ENCODE data around the gene CACNB4. TPM values are rescaled to one million over a fixed set of nuclear protein-coding genes. Genes with fewer than 3 reads are reported as not detected.

CACNB4 gene
- total RNA-seq, 4 donors from 2014 or later, result 1.5 to 5.4 (median 2.4) TPM

DNA sequence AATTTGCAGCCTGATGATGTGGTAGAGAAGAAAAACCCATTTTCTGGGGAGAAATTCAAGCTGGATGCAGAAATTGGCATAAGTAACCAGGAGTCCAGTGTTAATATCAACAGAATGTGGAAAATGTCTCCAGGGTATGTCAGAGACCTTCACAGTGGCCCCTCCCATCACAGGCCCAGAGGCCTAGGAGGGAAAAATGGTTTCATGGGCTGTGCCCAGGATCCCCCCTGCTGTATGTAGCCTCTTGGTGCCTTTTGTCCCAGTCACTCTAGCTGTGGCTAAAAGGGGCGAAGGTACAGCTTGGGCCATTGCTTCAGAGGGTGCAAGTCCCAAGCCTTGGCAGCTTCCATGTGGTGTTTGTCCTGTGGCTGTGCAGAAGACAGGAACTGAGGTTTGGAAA is 40.2 kb downstream of the CACNB4 start:
- TF ChIP-seq, protein P1, sequence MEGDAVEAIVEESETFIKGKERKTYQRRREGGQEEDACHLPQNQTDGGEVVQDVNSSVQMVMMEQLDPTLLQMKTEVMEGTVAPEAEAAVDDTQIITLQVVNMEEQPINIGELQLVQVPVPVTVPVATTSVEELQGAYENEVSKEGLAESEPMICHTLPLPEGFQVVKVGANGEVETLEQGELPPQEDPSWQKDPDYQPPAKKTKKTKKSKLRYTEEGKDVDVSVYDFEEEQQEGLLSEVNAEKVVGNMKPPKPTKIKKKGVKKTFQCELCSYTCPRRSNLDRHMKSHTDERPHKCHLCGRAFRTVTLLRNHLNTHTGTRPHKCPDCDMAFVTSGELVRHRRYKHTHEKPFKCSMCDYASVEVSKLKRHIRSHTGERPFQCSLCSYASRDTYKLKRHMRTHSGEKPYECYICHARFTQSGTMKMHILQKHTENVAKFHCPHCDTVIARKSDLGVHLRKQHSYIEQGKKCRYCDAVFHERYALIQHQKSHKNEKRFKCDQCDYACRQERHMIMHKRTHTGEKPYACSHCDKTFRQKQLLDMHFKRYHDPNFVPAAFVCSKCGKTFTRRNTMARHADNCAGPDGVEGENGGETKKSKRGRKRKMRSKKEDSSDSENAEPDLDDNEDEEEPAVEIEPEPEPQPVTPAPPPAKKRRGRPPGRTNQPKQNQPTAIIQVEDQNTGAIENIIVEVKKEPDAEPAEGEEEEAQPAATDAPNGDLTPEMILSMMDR (IDR thresholded peaks at IDR 0.05), result no peak
- DNase-seq (ENCODE audit: low spot score), result no peak
- no peak for ATAC-seq (ENCODE audit: low FRiP score)

DNA sequence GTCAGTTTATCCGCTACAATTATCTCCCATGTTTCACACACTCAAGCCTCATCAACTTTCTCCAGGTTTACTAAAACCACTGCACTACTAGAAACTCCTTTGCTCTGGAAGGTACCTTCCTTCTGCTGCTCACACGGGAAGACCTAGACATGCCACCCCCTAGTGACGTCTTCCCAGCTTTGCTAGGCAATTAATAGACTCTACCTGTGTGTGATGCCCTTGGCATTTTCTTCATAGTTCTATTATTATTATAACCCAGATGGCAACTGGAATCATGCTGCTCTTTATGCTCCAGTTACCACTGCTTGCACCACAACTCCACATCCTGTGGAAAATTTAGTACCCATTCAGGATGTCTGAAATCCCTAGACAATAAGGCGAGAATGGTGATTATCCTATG is 42.4 kb downstream of the CACNB4 start:
- TF ChIP-seq, protein P1 (IDR thresholded peaks at IDR 0.05), result no peak
- ATAC-seq (ENCODE audit: low FRiP score) (no peak), DNase-seq (ENCODE audit: low spot score) (no peak)

DNA sequence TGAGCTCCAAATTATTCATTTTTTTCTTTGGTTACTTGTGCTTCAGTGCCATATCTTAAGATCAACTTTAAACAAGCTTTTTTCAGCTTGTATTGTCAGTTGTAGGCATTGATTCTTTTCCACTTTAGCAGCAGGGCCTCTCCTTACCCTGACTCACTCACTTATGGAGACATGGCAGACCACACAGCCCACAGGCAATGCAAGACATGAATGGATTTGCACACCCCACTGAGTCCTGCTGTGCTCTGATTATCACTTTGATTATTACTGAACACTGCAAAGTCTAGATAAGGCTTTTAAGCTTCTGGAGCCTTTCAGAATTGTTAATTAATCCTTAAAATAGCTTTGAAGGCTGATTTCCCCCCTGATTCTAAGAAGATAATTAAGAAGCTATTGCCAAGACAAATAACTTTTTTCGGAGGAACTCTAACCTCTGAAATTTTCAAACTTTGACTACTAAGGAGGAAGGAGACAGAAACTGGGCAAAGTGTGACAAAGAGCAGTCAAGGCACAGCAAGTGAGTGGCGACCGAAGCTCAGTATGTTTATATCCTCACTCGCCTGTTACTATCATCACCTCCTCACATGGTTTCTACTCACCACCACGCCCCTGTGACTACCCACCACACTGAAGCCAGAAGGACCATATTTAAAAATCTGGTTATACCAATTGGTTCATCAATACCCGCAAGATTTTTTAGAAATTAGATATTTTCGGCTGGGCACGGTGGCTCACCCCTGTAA is 43.3 kb downstream of the CACNB4 start:
- DNase-seq (ENCODE audit: low spot score) (no peak), ATAC-seq (ENCODE audit: low FRiP score) (no peak)
- TF ChIP-seq, protein P1 (IDR thresholded peaks at IDR 0.05), result no peak

DNA sequence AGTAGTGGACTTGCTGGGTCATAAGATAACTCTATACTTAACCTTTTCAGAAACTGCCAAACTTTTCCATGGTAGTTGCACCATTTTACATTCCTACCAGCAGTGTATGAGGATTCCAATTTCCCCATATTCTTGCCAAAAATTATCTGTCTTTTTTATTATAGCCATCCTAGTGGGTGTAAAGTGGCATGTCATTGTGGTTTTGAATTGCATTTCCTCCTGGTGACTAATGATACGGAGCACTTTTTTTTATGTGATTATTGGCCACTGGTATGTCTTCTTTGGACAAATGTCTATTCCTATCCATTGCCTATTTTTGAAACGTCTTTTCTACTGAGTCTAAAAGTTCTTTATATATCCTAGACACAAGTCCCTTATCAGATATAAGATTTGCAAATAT is 44.3 kb downstream of the CACNB4 start:
- no peak for ATAC-seq (ENCODE audit: low FRiP score)
- TF ChIP-seq, protein P1 (IDR thresholded peaks at IDR 0.05), result no peak
- no peak for DNase-seq (ENCODE audit: low spot score)

DNA sequence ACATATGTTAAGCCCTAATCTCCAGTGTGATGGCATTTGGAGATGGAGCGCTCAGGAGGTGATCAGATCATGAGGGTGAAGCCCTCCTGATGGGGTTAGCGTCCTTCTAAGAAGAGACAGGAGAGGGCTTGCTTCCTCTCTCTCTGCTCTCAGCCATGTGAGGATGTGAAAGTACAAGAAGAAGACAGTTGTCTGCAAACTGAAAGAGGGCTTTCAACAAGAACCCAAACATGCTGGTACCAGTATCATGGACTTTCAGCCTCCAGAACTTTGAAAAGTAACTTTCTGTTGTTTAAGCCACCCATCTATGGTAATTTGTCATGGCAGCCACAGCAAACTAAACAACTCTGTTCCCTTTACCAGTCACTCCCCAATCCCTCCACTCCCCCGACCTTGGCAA is 47.4 kb downstream of the CACNB4 start:
- ATAC-seq (ENCODE audit: low FRiP score) (no peak), DNase-seq (ENCODE audit: low spot score) (no peak)
- TF ChIP-seq, protein P1 (IDR thresholded peaks at IDR 0.05), result no peak

DNA sequence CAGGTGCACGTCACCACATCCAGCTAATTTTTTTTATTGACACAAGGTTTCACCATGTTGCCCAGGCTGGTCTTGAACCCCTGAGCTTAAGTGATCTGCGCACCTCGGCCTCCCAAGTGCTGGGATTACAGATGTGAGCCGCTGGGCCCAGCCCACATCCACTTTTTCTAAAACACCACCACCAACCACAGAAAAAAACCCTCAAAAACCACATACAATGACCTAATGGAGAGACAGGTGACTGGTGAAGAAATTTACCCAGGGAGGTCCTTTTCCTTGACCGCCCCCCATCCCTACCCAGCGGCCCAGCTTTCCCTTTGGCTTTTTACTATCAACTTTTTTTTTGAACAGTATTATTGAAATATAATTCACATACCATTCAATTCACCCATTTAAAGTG is 47.9 kb downstream of the CACNB4 start:
- ATAC-seq (ENCODE audit: low FRiP score), result no peak
- DNase-seq (ENCODE audit: low spot score), result no peak
- TF ChIP-seq, protein P1 (IDR thresholded peaks at IDR 0.05), result no peak

DNA sequence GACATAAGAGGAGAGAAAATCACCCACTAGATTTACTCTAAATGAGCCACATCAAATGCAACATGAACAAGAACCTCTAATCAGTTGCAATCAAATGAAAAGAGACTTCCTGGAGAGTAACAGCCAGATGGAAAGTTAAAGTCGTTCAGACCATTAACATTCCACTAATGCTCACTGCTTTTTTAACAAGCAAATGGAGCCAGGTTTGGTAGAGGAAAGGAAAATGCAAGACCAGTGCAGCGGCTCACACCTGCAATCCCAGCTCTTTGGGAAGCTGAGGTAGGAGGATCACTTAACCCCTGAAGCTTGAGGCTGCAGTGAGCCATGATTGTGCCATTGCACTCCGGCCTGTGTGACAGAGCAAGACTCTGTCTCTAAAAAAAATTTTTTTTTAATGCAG is 48.5 kb downstream of the CACNB4 start:
- TF ChIP-seq, protein P1 (IDR thresholded peaks at IDR 0.05), result no peak
- DNase-seq (ENCODE audit: low spot score), result no peak

More for the DNA sequence above, 48.5 kb downstream of the CACNB4 start:
- no peak for ATAC-seq (ENCODE audit: low FRiP score)
